Measurements from ENCODE around the gene KIF5C.

KIF5C gene

DNA sequence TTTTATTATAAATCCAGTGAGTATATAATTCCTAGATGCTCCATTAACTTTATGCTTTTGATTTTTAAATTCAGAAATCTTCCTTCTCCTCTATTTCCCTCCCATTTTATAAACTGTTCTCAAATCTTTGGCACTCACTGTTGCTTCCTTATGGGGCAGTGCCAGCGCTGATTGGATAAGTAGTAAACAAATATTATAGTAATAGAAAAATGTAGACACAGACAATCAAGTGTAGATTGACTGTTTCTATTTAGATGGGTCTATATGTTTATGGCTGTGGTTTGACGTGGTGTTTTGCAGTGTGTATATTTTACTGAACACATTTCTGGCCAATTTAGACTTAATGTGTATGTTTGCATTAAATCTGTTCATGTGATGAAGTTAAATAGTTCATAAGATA is 200.1 kb downstream of the KIF5C start:
- in situ Hi-C loops (cut with MboI; ENCODE audit: low sequenced_read_pairs, unreplicated experiment) = no loop called here
- no peak for TF ChIP-seq CTCF (IDR thresholded peaks at IDR 0.05; ENCODE audit: borderline replicate concordance, control extremely low read depth, extremely low read depth, insufficient read depth, missing control alignments)
- no peak for DNase-seq (ENCODE audit: low spot score)

GRCh38 chr2:149075853-149076252 is 200.8 kb downstream of the KIF5C start:
- no peak for DNase-seq (ENCODE audit: low spot score)
- TF ChIP-seq CTCF (IDR thresholded peaks at IDR 0.05; ENCODE audit: borderline replicate concordance, control extremely low read depth, extremely low read depth, insufficient read depth, missing control alignments) = no peak

More at GRCh38 chr2:149075853-149076252, 200.8 kb downstream of the KIF5C start:
- in situ Hi-C loops (cut with MboI; ENCODE audit: low sequenced_read_pairs, unreplicated experiment) = no loop called here
